Activated naive CD4-positive, alpha-beta T cell treated with anti-CD3 and anti-CD28 coated beads, Interleukin-2, amount 50 U/mL, for 16 hours (primary cell): ENCODE results near the gene OSR1.
"Not testable (repeated sequence)": the region's sequence is repeated elsewhere in the genome, so short reads cannot be mapped to it uniquely, and the experiment has no call there.

Experiments
- DNase-seq: peaks from one replicate; pipeline ENCODE4 v3.0.0-alpha.2; 2020

OSR1 gene

GRCh38 chr2:19330436-19330835 is 28.0 kb downstream of the OSR1 start:
- DNase-seq: no peak

DNA sequence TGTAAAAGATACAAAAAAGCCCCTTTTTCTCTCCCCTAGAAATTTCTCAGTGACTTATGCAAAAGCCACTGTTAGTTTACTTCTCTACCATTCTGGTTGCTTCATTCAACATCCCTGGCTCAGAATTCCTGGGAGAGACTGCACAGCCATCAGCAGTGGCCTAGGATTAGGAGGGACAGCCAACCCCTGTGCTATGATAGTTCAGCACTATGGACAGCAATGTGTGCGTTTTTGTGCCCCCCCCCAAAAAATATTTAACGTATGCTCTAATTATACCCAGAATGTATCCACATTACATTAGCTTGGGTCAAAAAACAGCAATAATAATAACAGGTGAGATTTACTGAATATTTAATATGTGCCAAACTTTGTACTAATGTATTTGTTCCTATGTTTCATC is 29.0 kb downstream of the OSR1 start:
- DNase-seq: no peak

DNA sequence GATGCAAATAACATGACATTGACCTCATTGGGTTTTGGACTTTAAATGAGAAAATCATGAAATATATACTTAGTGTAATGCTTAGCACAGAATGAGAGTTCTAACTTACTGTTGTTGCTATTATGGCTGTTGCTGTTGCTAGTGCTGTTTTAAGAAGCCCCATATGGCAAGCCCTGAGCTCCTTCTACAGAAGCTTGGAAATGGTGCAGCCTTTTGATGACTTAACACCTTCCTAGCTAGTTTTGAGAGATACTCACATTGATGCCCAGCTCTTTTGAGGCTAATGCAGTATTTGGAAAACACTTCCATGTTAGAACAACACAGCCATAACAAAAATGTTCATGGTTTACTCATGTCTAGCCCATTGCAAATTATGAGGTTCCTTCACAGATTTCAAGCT is 30.9 kb downstream of the OSR1 start:
- DNase-seq: no peak

- no peak for DNase-seq
Measured at GRCh38 chr2:19321946-19322345, 36.5 kb downstream of the OSR1 start.

- DNase-seq: no peak
Measured at GRCh38 chr2:19320813-19321212, 37.6 kb downstream of the OSR1 start.

DNA sequence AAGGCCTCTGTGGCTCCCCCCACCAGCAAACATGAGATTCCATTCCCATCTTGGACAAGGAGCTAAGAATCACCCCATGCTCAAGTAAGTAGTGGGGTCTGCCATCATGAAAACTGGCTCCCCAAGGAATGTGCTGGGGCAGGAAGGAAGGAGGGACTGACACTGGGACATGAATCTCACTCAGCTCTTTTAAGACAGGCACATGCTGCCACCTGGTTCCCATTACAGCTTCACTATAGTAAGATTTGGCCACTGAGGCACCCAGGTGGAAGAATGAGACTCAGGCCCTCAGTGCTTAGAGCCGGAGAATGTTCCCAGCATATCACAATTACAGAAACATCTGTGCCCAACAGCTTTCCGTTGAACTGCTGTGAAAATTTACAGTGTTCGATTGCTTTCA is 38.7 kb downstream of the OSR1 start:
- DNase-seq: no peak

GRCh38 chr2:19319064-19319463 is 39.4 kb downstream of the OSR1 start:
- DNase-seq: no peak

DNA sequence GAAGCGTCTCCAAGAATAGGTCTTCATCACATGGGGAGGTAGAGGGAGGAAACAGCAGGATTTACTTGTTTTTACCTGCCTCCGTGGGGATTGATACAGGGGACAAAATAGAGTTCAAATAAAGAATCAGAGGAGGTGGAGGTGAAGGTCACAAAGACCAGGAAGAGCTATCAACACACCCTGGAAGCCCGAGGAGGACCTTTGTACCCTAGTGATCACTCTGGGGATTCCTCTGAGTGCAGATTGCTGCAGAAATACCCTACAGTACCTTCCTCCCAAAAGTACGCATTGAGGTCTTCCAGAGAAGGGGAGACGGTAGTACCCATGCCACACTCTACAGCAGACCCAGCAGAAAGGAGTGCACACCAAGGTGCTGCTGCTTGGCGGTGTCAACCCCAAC is 44.9 kb downstream of the OSR1 start:
- no peak for DNase-seq

DNA sequence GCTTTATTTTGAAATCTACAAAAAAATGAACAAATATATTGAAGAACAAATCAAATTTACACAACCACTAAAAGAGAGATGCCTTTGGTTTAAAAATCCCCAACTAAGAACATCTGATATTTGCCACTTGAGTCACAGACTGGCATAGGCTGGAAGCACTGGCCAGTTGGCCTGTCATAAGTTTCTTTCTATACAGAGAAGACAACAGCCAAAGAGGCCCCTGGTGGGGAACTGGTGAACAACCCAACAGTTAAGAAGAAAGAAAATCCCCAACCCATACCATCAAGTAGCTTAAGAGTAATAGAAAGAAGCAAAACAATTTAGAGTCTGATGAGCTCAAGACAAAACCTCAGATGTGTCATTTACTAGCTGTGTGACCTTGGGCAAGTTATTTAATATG is 45.5 kb downstream of the OSR1 start:
- DNase-seq: no peak

GRCh38 chr2:19306065-19306464 is 52.4 kb downstream of the OSR1 start:
- not testable (repeated sequence) for DNase-seq

DNA sequence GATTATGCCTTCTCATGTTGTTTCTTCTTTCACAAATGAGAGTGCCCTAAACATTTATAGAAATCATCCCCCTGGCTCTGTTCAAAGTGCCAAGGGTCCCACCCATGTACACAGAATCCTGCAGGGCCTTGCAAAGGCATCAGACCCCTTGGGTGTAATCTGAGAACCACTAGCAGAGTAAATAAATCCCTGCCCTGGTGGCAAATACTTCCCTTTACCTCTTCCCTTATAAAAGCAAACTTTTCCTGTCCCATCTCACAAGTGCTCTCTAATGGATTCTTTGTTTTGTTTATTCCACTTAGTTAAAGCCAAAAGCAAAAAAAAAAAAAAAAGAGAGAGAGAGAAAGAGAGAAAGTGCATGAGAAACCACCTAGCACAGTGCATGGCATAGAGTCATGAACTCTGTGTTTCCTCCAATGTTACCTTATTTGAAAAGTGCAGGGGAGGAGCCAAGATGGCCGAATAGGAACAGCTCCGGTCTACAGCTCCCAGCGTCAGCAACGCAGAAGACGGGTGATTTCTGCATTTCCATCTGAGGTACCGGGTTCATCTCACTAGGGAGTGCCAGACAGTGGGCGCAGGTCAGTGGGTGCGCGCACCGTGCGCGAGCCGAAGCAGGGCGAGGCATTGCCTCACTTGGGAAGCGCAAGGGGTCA is 52.9 kb downstream of the OSR1 start:
- DNase-seq: not testable (repeated sequence)

GRCh38 chr2:19301706-19302105 is 56.7 kb downstream of the OSR1 start:
- no peak for DNase-seq
